ENCODE data around the gene CHEK1.

DNA sequence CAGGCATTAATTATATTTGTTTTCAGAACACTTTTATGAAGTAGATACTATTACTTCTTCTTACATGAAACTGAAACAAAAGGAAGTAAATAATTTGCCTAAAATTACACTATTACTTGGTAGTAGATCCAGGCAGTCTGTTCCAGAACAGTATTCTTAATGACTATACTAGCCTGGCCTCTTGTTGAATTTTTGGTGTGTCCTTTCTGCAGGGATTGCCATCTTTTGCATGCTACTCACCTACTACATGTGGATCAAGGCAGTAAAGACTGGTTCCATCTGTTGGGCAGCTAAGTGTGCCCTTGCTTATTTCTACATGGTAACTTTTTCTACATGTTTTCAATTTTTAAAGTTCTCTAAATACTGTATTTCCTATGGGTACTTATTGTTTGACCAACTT is 19.5 kb upstream of the CHEK1 start:
- no peak for TF ChIP-seq EZH2 (IDR thresholded peaks at IDR 0.05)
- no peak for TF ChIP-seq EZH2phosphoT487 (IDR thresholded peaks at IDR 0.05)
- TF ChIP-seq CTCF (IDR thresholded peaks at IDR 0.05) = no peak
